Loucy (cell line): Measurements from ENCODE around the gene CCBE1.

Source experiments
- H2AFZ ChIP-seq: fragments of 200-600 bp; sonication (generic); 2 replicates; pipeline ENCODE4 v1.6.0; 2016; ENCODE audit warnings: antibody characterized with exemption, mild to moderate bottlenecking, low read length, moderate library complexity
- H3F3A ChIP-seq: fragments of 200-600 bp; 2 replicates; pipeline ENCODE4 v1.6.0; 2016; ENCODE audit warnings: antibody characterized with exemption, low read depth, mild to moderate bottlenecking
- H3K27me3 ChIP-seq: fragments of 200-600 bp; sonication (generic); 2 replicates; pipeline ENCODE4 v1.6.1; 2014; ENCODE audit warnings: low read length, mild to moderate bottlenecking; ENCODE audit not compliant: insufficient read depth, poor library complexity, severe bottlenecking
- H3K36me3 ChIP-seq: fragments of 200-600 bp; sonication (generic); 2 replicates; pipeline ENCODE4 v1.6.1; 2016; ENCODE audit warnings: low read length; ENCODE audit not compliant: insufficient read depth
- H3K4me1 ChIP-seq: fragments of 200-600 bp; sonication (generic); 2 replicates; pipeline ENCODE4 v1.5.1; 2014; ENCODE audit warnings: low read length, mild to moderate bottlenecking; ENCODE audit not compliant: insufficient read depth, poor library complexity, severe bottlenecking
- H3K4me2 ChIP-seq: fragments of 200-600 bp; sonication (generic); 2 replicates; pipeline ENCODE4 v1.6.0; 2014; ENCODE audit warnings: antibody characterized with exemption, low read length, low read depth, mild to moderate bottlenecking; ENCODE audit not compliant: poor library complexity, severe bottlenecking
- H3K4me3 ChIP-seq: fragments of 200-600 bp; sonication (generic); 2 replicates; pipeline ENCODE4 v1.5.1; 2014; ENCODE audit warnings: low read length, mild to moderate bottlenecking, mixed read lengths; ENCODE audit not compliant: poor library complexity, severe bottlenecking
- H3K79me2 ChIP-seq: fragments of 200-600 bp; sonication (generic); 2 replicates; pipeline ENCODE4 v1.6.1; 2014; ENCODE audit warnings: low read length; ENCODE audit not compliant: insufficient read depth
- H3K9ac ChIP-seq: fragments of 200-600 bp; sonication (generic); 2 replicates; pipeline ENCODE4 v1.6.0; 2014; ENCODE audit warnings: mild to moderate bottlenecking, low read depth, low read length, moderate library complexity; ENCODE audit not compliant: poor library complexity, severe bottlenecking
- H3K9me2 ChIP-seq: fragments of 200-600 bp; sonication (generic); replicated peaks from 2 replicates; pipeline ENCODE4 v1.6.1; 2016; ENCODE audit warnings: low read depth, low read length, mixed read lengths
- H3K9me3 ChIP-seq: fragments of 200-600 bp; sonication (generic); 2 replicates; pipeline ENCODE4 v1.6.1; 2014; ENCODE audit warnings: mild to moderate bottlenecking, antibody characterized with exemption, low read length, low read depth; ENCODE audit not compliant: insufficient read depth
- H4K20me1 ChIP-seq: fragments of 200-600 bp; sonication (generic); 2 replicates; pipeline ENCODE4 v1.6.0; 2014; ENCODE audit warnings: antibody characterized with exemption, low read length, mild to moderate bottlenecking; ENCODE audit not compliant: insufficient read depth, poor library complexity, severe bottlenecking
- EZH2phosphoT487 ChIP-seq: fragments of 200-600 bp; IDR thresholded peaks from 2 replicates; pipeline ENCODE4 v1.6.1; 2018; ENCODE audit warnings: antibody characterized with exemption, mild to moderate bottlenecking, moderate library complexity, borderline replicate concordance
- TF ChIP-seq, protein P1 (sequence below): fragments of 200-600 bp; sonication (generic); conservative IDR thresholded peaks from 2 replicates; pipeline ENCODE4 v1.5.1; 2014; ENCODE audit warnings: mild to moderate bottlenecking, antibody characterized with exemption, low read length

CCBE1 gene

DNA sequence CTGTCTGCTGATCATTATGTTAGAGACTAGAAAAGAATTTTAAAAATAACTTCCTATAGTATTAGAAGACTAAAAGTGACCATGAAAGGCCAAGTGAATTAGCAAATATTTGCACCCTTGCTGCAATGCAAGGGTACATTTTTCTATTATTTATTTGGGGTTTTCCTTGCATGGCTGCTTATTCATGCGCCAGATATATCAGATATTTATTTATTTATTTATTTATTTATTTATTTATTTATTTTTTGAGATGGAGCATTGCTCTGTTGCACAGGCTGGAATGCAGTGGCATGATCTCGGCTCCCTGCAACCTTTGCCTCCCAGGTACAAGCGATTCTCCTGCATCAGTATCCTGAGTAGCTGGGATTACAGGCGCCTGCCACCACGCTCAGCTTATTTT lies 211.8 kb downstream of the CCBE1 start:
- H3K9me3 ChIP-seq = no peaks in the 10 kb centered on the region
- H3F3A ChIP-seq = no peaks in the 10 kb centered on the region
- H3K4me1 ChIP-seq = no peaks in the 10 kb centered on the region
- no peak for TF ChIP-seq EZH2phosphoT487
- TF ChIP-seq, protein P1, sequence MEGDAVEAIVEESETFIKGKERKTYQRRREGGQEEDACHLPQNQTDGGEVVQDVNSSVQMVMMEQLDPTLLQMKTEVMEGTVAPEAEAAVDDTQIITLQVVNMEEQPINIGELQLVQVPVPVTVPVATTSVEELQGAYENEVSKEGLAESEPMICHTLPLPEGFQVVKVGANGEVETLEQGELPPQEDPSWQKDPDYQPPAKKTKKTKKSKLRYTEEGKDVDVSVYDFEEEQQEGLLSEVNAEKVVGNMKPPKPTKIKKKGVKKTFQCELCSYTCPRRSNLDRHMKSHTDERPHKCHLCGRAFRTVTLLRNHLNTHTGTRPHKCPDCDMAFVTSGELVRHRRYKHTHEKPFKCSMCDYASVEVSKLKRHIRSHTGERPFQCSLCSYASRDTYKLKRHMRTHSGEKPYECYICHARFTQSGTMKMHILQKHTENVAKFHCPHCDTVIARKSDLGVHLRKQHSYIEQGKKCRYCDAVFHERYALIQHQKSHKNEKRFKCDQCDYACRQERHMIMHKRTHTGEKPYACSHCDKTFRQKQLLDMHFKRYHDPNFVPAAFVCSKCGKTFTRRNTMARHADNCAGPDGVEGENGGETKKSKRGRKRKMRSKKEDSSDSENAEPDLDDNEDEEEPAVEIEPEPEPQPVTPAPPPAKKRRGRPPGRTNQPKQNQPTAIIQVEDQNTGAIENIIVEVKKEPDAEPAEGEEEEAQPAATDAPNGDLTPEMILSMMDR = no peak
- no peaks in the 10 kb centered on the region for H4K20me1 ChIP-seq
- H3K9me2 ChIP-seq = no peaks in the 10 kb centered on the region
- no peak overlapping the region for H3K4me3 ChIP-seq
- H3K9ac ChIP-seq = no peak overlapping the region
- no peaks in the 10 kb centered on the region for H3K27me3 ChIP-seq
- no peak overlapping the region for H3K4me2 ChIP-seq
- no peaks in the 10 kb centered on the region for H3K79me2 ChIP-seq
- no peaks in the 10 kb centered on the region for H3K36me3 ChIP-seq
- no peak overlapping the region for H2AFZ ChIP-seq

DNA sequence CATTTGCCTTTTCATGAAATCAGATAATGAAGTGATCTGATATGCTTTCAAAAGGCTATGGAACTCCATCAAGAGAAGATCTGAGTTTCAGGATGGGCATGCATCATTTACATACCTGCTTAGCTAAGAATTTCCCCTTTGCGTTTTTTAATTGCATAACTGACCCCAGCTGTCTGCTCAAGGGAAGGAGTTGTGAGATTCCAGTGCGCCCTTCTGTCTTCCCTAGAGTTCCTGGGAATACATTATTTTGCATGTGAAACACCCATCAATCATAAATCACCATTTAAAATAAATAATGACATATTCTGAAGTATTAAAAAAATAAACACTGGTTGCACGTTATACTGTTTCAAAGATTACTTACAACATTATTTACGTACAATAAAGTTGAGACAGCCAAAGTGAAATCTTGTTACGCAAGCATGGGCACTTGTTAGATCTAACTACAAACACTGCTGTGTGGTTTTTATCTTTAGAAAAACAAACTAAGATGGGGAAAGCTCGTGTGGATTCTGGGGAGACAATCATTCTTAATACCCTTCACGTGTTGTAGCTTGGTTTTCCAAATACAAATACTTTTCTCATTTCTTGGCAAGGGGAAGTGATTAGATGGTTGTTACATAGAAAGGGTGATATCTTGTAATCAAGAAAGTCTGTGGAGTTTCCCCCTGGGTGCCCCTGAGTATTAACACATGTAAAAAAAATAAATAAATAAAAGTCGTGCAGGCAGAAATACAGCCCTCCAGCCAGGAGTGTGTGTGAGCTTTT lies 212.5 kb downstream of the CCBE1 start:
- no peak overlapping the region for H3K9ac ChIP-seq
- H2AFZ ChIP-seq = no peak overlapping the region
- H3K9me3 ChIP-seq = no peaks in the 10 kb centered on the region
- TF ChIP-seq, protein P1 = no peak
- TF ChIP-seq EZH2phosphoT487 = no peak
- no peaks in the 10 kb centered on the region for H3F3A ChIP-seq
- no peaks in the 10 kb centered on the region for H3K36me3 ChIP-seq
- H3K27me3 ChIP-seq = no peaks in the 10 kb centered on the region
- no peaks in the 10 kb centered on the region for H4K20me1 ChIP-seq
- no peaks in the 10 kb centered on the region for H3K4me1 ChIP-seq
- no peaks in the 10 kb centered on the region for H3K9me2 ChIP-seq
- no peaks in the 10 kb centered on the region for H3K79me2 ChIP-seq
- no peak overlapping the region for H3K4me2 ChIP-seq
- H3K4me3 ChIP-seq = no peak overlapping the region

DNA sequence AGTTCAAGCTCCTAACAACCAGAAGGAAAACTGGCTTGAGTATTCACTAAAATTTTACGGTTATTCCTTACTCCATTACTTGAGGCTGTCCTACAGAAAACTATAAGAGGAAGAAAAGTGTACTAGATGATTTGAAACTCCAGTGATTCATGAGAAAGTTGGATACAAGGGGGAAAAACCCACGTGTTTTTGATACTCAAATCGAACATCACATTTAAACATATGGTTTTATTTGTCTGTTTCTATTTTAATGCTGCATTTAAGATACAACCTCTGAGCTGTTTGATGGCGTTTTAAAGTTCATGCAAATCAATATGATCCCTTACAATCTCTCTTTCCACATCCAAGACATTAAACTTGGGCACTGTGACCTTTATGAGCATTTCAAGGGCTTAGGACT lies 213.1 kb downstream of the CCBE1 start:
- no peaks in the 10 kb centered on the region for H3K9me2 ChIP-seq
- no peak overlapping the region for H2AFZ ChIP-seq
- no peaks in the 10 kb centered on the region for H3K27me3 ChIP-seq
- H3K4me2 ChIP-seq = no peak overlapping the region
- no peaks in the 10 kb centered on the region for H4K20me1 ChIP-seq
- no peak for TF ChIP-seq EZH2phosphoT487
- TF ChIP-seq, protein P1 = no peak
- H3F3A ChIP-seq = no peaks in the 10 kb centered on the region
- no peaks in the 10 kb centered on the region for H3K36me3 ChIP-seq
- H3K4me1 ChIP-seq = no peaks in the 10 kb centered on the region
- H3K9ac ChIP-seq = no peak overlapping the region
- no peaks in the 10 kb centered on the region for H3K79me2 ChIP-seq
- H3K9me3 ChIP-seq = no peaks in the 10 kb centered on the region
- no peak overlapping the region for H3K4me3 ChIP-seq
